RWPE1 (cell line): ENCODE measurements around the gene GPC5.
A peak's percentile ranks its signal among the peaks of the same experiment; 100 is the strongest.

Experiments used
- CTCF ChIA-PET: fragments of 350-600 bp; sonication (Branson Sonifier 250); formaldehyde crosslinking; extraction: SDS; loops from one replicate; lab custom pipeline; 2021; lab: Yijun Ruan, JAX
- POLR2A ChIA-PET: fragments of 400-600 bp; formaldehyde crosslinking; extraction: SDS; loops from one replicate; lab custom pipeline; 2020; ENCODE audit warnings: antibody characterized with exemption; ENCODE audit not compliant: low non-redundant PET; lab: Yijun Ruan, JAX
- DNase-seq: peaks from one replicate; pipeline ENCODE4 v3.0.0; 2012; ENCODE audit warnings: low spot score
- H3K27ac ChIP-seq: fragments of 450-650 bp; 2 replicates; pipeline ENCODE4 v1.5.1; 2017
- TF ChIP-seq, protein P1 (sequence below): fragments of 450-650 bp; conservative IDR thresholded peaks from 2 replicates; pipeline ENCODE4 v1.5.1; 2017; ENCODE audit warnings: low read depth, mild to moderate bottlenecking

The GPC5 gene

GRCh38 chr13:91467236-91467635 is 68.8 kb downstream of the GPC5 start:
- no peak for DNase-seq
- ChIA-PET POLR2A (no interaction called here), CTCF (interaction anchor here (0.7 kb wide), 1 partner anchor 26 kb away, joined by 5 read pairs; no protein-coding TSS in a partner anchor)
- no peak overlapping the region for H3K27ac ChIP-seq
- TF ChIP-seq, protein P1, sequence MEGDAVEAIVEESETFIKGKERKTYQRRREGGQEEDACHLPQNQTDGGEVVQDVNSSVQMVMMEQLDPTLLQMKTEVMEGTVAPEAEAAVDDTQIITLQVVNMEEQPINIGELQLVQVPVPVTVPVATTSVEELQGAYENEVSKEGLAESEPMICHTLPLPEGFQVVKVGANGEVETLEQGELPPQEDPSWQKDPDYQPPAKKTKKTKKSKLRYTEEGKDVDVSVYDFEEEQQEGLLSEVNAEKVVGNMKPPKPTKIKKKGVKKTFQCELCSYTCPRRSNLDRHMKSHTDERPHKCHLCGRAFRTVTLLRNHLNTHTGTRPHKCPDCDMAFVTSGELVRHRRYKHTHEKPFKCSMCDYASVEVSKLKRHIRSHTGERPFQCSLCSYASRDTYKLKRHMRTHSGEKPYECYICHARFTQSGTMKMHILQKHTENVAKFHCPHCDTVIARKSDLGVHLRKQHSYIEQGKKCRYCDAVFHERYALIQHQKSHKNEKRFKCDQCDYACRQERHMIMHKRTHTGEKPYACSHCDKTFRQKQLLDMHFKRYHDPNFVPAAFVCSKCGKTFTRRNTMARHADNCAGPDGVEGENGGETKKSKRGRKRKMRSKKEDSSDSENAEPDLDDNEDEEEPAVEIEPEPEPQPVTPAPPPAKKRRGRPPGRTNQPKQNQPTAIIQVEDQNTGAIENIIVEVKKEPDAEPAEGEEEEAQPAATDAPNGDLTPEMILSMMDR, result no peak

- DNase-seq, result peak; percentile 26
- H3K27ac ChIP-seq, result no peak overlapping the region
- CTCF ChIA-PET, result no interaction called here
- TF ChIP-seq, protein P1, result no peak
- POLR2A ChIA-PET, result no interaction called here
Measured at GRCh38 chr13:91468301-91468700, 69.9 kb downstream of the GPC5 start.

- DNase-seq, result no peak
- ChIA-PET POLR2A (no interaction called here), CTCF (no interaction called here)
- TF ChIP-seq, protein P1, result no peak
- no peak overlapping the region for H3K27ac ChIP-seq
Measured at GRCh38 chr13:91470084-91470621, 71.7 kb downstream of the GPC5 start.

GRCh38 chr13:91470681-91471080 is 72.3 kb downstream of the GPC5 start:
- TF ChIP-seq, protein P1, result no peak
- POLR2A ChIA-PET, result no interaction called here
- no peak overlapping the region for H3K27ac ChIP-seq
- no peak for DNase-seq
- CTCF ChIA-PET, result no interaction called here

DNA sequence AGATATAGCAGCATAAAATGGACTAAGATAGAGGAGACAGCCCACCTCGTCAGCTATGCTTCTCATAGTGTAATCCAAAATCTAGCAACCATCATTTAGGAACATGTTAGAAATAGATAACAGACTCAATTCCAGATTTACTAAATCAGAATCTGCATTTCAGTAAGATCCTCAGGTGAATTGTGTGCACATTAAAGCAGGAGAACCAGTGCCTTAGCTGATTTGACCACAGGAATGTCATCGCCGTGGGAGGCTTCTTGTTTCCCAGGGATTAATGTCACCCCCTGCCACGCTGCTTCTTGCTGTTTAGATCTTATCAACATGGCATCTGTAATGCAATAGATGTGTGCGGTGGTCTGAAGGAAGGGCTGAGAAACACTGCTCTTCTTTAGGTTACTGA is 84.0 kb downstream of the GPC5 start:
- H3K27ac ChIP-seq, result no peak overlapping the region
- no peak for DNase-seq
- CTCF ChIA-PET, result no interaction called here
- POLR2A ChIA-PET, result no interaction called here
- TF ChIP-seq, protein P1, result no peak

- ChIA-PET POLR2A (no interaction called here), CTCF (no interaction called here)
Measured at GRCh38 chr13:91491980-91492379, 93.6 kb downstream of the GPC5 start.

More at GRCh38 chr13:91491980-91492379, 93.6 kb downstream of the GPC5 start:
- no peak for DNase-seq
- TF ChIP-seq, protein P1, result no peak
- H3K27ac ChIP-seq, result no peak overlapping the region
